HG02798 (cell line): ENCODE measurements around the gene SPEM1.
A peak's percentile ranks its signal among the peaks of the same experiment; 100 is the strongest.

ENCODE experiments used
- ATAC-seq: cut with Tn5 transposase; IDR thresholded peaks from one replicate; pipeline ENCODE4 v1.9.1; 2021; ENCODE audit warnings: mild to moderate bottlenecking; ENCODE audit not compliant: unreplicated experiment, poor library complexity

Gene SPEM1

GRCh38 chr17:7396147-7396546 lies 24.0 kb upstream of the SPEM1 start:
- no peak for ATAC-seq

- no peak for ATAC-seq
Measured at GRCh38 chr17:7398612-7399011, 21.5 kb upstream of the SPEM1 start.

- ATAC-seq: no peak
Measured at GRCh38 chr17:7403043-7403726, 16.9 kb upstream of the SPEM1 start.

GRCh38 chr17:7403727-7403976 lies 16.5 kb upstream of the SPEM1 start:
- ATAC-seq: no peak

GRCh38 chr17:7403977-7404736 lies 16.0 kb upstream of the SPEM1 start, which contains the start of gene TMEM256:
Gene TMEM256, minus strand, starts transcription at chr17:7404097. Its CDS starts 13 bp downstream, at chr17:7404084.
- ATAC-seq: peak; percentile 95

- ATAC-seq: peak; percentile 13
Measured at GRCh38 chr17:7404737-7405349, 15.3 kb upstream of the SPEM1 start.

- no peak for ATAC-seq
Measured at GRCh38 chr17:7405350-7406234, 14.5 kb upstream of the SPEM1 start.

- no peak for ATAC-seq
Measured at GRCh38 chr17:7406235-7406825, 13.8 kb upstream of the SPEM1 start.

- ATAC-seq: no peak
Measured at GRCh38 chr17:7407082-7407481, 13.0 kb upstream of the SPEM1 start.

GRCh38 chr17:7407485-7408251 lies 12.5 kb upstream of the SPEM1 start, which contains the start of gene NLGN2:
Gene NLGN2, plus strand, starts transcription at chr17:7407845. Its CDS starts 411 bp downstream, at chr17:7408256.
- no peak for ATAC-seq

GRCh38 chr17:7408252-7408727 lies 11.8 kb upstream of the SPEM1 start:
- ATAC-seq: no peak

- no peak for ATAC-seq
Measured at GRCh38 chr17:7408863-7409262, 11.3 kb upstream of the SPEM1 start.

- ATAC-seq: no peak
Measured at GRCh38 chr17:7409716-7410115, 10.4 kb upstream of the SPEM1 start.

- no peak for ATAC-seq
Measured at GRCh38 chr17:7410634-7411426, 9.3 kb upstream of the SPEM1 start.

GRCh38 chr17:7411427-7411750 lies 8.7 kb upstream of the SPEM1 start:
- no peak for ATAC-seq

- ATAC-seq: no peak
Measured at GRCh38 chr17:7413346-7413985, 6.7 kb upstream of the SPEM1 start.

- ATAC-seq: no peak
Measured at GRCh38 chr17:7414837-7415236, 5.3 kb upstream of the SPEM1 start.

GRCh38 chr17:7415784-7416183 lies 4.3 kb upstream of the SPEM1 start:
- ATAC-seq: no peak
